Caco-2 (cell line): Measurements from ENCODE around the gene TAB3. TPM values are rescaled to one million over a fixed set of nuclear protein-coding genes. Genes with fewer than 3 reads are reported as not detected.
A peak's percentile ranks its signal among the peaks of the same experiment; 100 is the strongest.

ENCODE experiments used
- BruUV-seq: library from RNA; stranded (reverse); fragments of 400-500 nt; replicated peaks from 2 replicates; lab custom pipeline; 2021; lab: Mats Ljungman, UMichigan
- CTCF ChIA-PET: fragments of 300-600 bp; sonication (Branson Sonifier 250); formaldehyde crosslinking; loops from one replicate; lab custom pipeline; 2022; ENCODE audit warnings: antibody characterized with exemption; lab: Charles Lee
- POLR2A ChIA-PET: fragments of 300-600 bp; sonication (Branson Sonifier 250); formaldehyde crosslinking; loops from one replicate; lab custom pipeline; 2022; ENCODE audit warnings: antibody characterized with exemption; lab: Charles Lee
- DNase-seq, 2 experiments: peaks; one replicate each; pipeline versions ENCODE4 v3.0.0 to v3.0.0-alpha.2; 2020 to 2022
- H3K27me3 ChIP-seq: replicated peaks from 2 replicates; pipeline ENCODE4 v1.6.0; 2011; ENCODE audit warnings: low read length; ENCODE audit not compliant: control insufficient read depth, insufficient read depth
- H3K36me3 ChIP-seq: 2 replicates; pipeline ENCODE4 v1.5.1; 2011; ENCODE audit warnings: low read length; ENCODE audit not compliant: control insufficient read depth, insufficient read depth
- H3K4me1 ChIP-seq: fragments of 250-450 bp; sonication (Bioruptor Pico); 2 replicates; pipeline ENCODE4 v1.5.1; 2020; ENCODE audit warnings: mild to moderate bottlenecking
- H3K4me3 ChIP-seq: 2 replicates; pipeline ENCODE4 v1.5.1; 2011; ENCODE audit warnings: low read depth, mild to moderate bottlenecking, control low read depth, low read length
- H3K9me3 ChIP-seq: fragments of 250-450 bp; sonication (Bioruptor Pico); 2 replicates; pipeline ENCODE4 v1.5.1; 2020; ENCODE audit warnings: mild to moderate bottlenecking, moderate library complexity
- H3K27ac Mint-ChIP-seq: one replicate; pipeline ENCODE4 v1.8.0; 2022; ENCODE audit warnings: mixed read lengths; ENCODE audit not compliant: unreplicated experiment
- H3K27me3 Mint-ChIP-seq: one replicate; pipeline ENCODE4 v1.8.0; 2022; ENCODE audit warnings: mixed read lengths; ENCODE audit not compliant: insufficient read depth, unreplicated experiment
- H3K36me3 Mint-ChIP-seq: one replicate; pipeline ENCODE4 v1.8.0; 2022; ENCODE audit warnings: mild to moderate bottlenecking, mixed read lengths; ENCODE audit not compliant: insufficient read depth, unreplicated experiment
- H3K4me1 Mint-ChIP-seq: one replicate; pipeline ENCODE4 v1.8.0; 2022; ENCODE audit warnings: low read depth, mixed read lengths; ENCODE audit not compliant: unreplicated experiment
- H3K4me3 Mint-ChIP-seq: one replicate; pipeline ENCODE4 v1.8.0; 2022; ENCODE audit warnings: mild to moderate bottlenecking, moderate library complexity, mixed read lengths; ENCODE audit not compliant: unreplicated experiment
- H3K9me3 Mint-ChIP-seq: one replicate; pipeline ENCODE4 v1.8.0; 2022; ENCODE audit warnings: mixed read lengths; ENCODE audit not compliant: unreplicated experiment
- CTCF ChIP-seq, 2 experiments: fragments of 200-600 bp in 1 of 2; IDR thresholded peaks; 1 replicate in 1 of 2; 2 replicates in 1 of 2; pipeline versions ENCODE4 v1.5.1 to v1.8.0; 2011 to 2022; ENCODE audit warnings: antibody characterized with exemption in 1 of 2, control low read depth in 1 of 2, inconsistent platforms in 1 of 2, low read depth in 1 of 2, low read length in 1 of 2, mild to moderate bottlenecking in 1 of 2, moderate library complexity in 1 of 2; ENCODE audit not compliant: insufficient read depth in 1 of 2, severe bottlenecking in 1 of 2, unreplicated experiment in 1 of 2
- intact Hi-C: fragments of 100-400 bp; cut with micrococcal nuclease; formaldehyde crosslinking; loops from one replicate; pipeline ENCODE4 v1.10.0; 2022; ENCODE audit not compliant: unreplicated experiment
- total RNA-seq: library from RNA; stranded (reverse); gene quantifications from 2 replicates; pipeline ENCODE4 v1.2.3, GENCODE V29; 2022

The TAB3 gene
- total RNA-seq, 1 experiment from 2014 or later, result 14.8 TPM

DNA sequence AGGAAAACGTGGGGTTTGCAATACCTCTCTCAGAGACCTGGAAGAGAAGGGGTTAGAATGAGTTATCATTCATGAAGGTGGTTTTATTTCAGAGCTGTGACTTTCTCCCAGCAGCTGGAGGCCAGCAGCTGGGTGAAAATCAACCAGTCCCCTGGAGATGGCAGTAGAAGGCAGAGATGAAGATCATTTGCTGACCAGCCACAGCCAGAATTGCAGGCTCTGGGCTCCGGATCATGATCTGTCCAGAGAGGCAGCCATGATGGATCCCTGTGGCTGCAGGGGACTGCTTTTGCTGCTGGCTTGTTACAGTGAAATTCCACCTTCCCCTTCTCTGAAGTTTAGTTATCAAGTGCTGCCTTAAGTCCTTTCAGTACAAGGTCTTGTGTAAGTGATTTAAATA, 46.9 kb upstream of the TAB3 start:
- ChIA-PET CTCF (interaction anchor here (0.5 to 0.6 kb wide), 2 partner anchors 68 to 127 kb away, joined by 3 to 5 read pairs; no protein-coding TSS in a partner anchor), POLR2A (no interaction called here)
- no peaks in the 10 kb centered on the region for H3K36me3 Mint-ChIP-seq
- H3K27me3 Mint-ChIP-seq, result no peaks in the 10 kb centered on the region
- peak; percentile 62 to 65 for DNase-seq
- Histone ChIP-seq H3K36me3 (no peaks in the 10 kb centered on the region), H3K4me1 (peaks cover 55% of the 10 kb centered on the region), H3K4me3 (no peak overlapping the region), H3K9me3 (no peaks in the 10 kb centered on the region), H3K27me3 (no peaks in the 10 kb centered on the region)
- H3K9me3 Mint-ChIP-seq, result no peaks in the 10 kb centered on the region
- no TSS peak for BruUV-seq
- intact Hi-C loops, result loop anchor here (1.0 kb wide), 3 partner anchors 35 to 357 kb away; no protein-coding TSS in a partner anchor
- H3K27ac Mint-ChIP-seq, result peak overlapping the region; percentile 19
- peaks cover 25% of the 10 kb centered on the region for H3K4me1 Mint-ChIP-seq
- peak in 1 of 2 experiments; percentile 33 for TF ChIP-seq CTCF (IDR thresholded peaks at IDR 0.05; ENCODE audit: insufficient read depth in 1 of 2, low read depth in 1 of 2, low read length in 1 of 2, severe bottlenecking in 1 of 2, unreplicated experiment in 1 of 2)
- no peak overlapping the region for H3K4me3 Mint-ChIP-seq

GRCh38 chrX:30931920-30932319, 42.9 kb upstream of the TAB3 start:
- Mint-ChIP-seq H3K4me1 (peaks cover 17% of the 10 kb centered on the region), H3K27ac (peak overlapping the region; percentile 71), H3K27me3 (no peaks in the 10 kb centered on the region), H3K9me3 (no peaks in the 10 kb centered on the region), H3K36me3 (no peaks in the 10 kb centered on the region), H3K4me3 (no peak overlapping the region)
- TF ChIP-seq CTCF (IDR thresholded peaks at IDR 0.05; ENCODE audit: insufficient read depth in 1 of 2, low read depth in 1 of 2, low read length in 1 of 2, severe bottlenecking in 1 of 2, unreplicated experiment in 1 of 2), result no peak
- CTCF ChIA-PET, result no interaction called here
- H3K4me1 ChIP-seq, result peaks cover 31% of the 10 kb centered on the region
- H3K27me3 ChIP-seq, result no peaks in the 10 kb centered on the region
- no peak for DNase-seq
- intact Hi-C loops, result no loop called here
- POLR2A ChIA-PET, result interaction anchor here (1.0 kb wide), 1 partner anchor 43 kb away, joined by 3 read pairs; the partner anchor contains the start of gene TAB3
- H3K4me3 ChIP-seq, result no peak overlapping the region
- H3K9me3 ChIP-seq, result no peaks in the 10 kb centered on the region
- no TSS peak for BruUV-seq
- no peaks in the 10 kb centered on the region for H3K36me3 ChIP-seq

GRCh38 chrX:30930679-30931078, 41.6 kb upstream of the TAB3 start:
- intact Hi-C loops, result no loop called here

More at GRCh38 chrX:30930679-30931078, 41.6 kb upstream of the TAB3 start:
- DNase-seq, result no peak
- H3K27me3 Mint-ChIP-seq, result no peaks in the 10 kb centered on the region
- no peaks in the 10 kb centered on the region for H3K9me3 Mint-ChIP-seq
- no peaks in the 10 kb centered on the region for H3K36me3 ChIP-seq
- H3K4me3 Mint-ChIP-seq, result no peak overlapping the region
- no peak overlapping the region for H3K27ac Mint-ChIP-seq
- H3K27me3 ChIP-seq, result no peaks in the 10 kb centered on the region
- peaks cover 17% of the 10 kb centered on the region for H3K4me1 Mint-ChIP-seq
- no peaks in the 10 kb centered on the region for H3K9me3 ChIP-seq
- ChIA-PET CTCF (interaction anchor here (0.7 kb wide), 1 partner anchor 18 kb away, joined by 3 read pairs; no protein-coding TSS in a partner anchor), POLR2A (interaction anchor here (0.5 kb wide), 1 partner anchor 97 kb away, joined by 4 read pairs; no protein-coding TSS in a partner anchor)
- TF ChIP-seq CTCF (IDR thresholded peaks at IDR 0.05; ENCODE audit: insufficient read depth in 1 of 2, low read depth in 1 of 2, low read length in 1 of 2, severe bottlenecking in 1 of 2, unreplicated experiment in 1 of 2), result no peak
- H3K4me1 ChIP-seq, result peaks cover 26% of the 10 kb centered on the region
- no peak overlapping the region for H3K4me3 ChIP-seq
- no peaks in the 10 kb centered on the region for H3K36me3 Mint-ChIP-seq
- no TSS peak for BruUV-seq
